ENCODE data around the gene MAP2K5.

Gene MAP2K5

DNA sequence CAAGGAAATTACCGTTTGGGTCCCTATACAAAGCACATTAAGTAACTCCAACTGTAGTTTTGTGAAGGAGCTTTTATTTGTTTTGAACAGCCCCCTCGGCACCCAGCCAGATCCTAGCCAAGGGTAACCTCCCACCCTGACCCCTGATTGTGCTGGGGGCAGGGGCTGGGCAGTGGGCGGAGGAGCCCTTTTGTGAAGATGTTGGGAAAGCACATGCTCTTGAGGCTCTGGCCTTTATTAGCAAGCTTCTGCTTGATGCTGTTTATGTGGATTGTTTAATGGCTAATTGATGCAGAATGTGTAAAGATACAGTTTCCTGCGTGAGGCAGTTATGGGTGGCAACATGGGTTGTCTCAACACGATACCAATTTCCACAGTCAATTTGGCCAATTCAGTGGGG is 136.5 kb downstream of the MAP2K5 start:
- no peak for DNase-seq

DNA sequence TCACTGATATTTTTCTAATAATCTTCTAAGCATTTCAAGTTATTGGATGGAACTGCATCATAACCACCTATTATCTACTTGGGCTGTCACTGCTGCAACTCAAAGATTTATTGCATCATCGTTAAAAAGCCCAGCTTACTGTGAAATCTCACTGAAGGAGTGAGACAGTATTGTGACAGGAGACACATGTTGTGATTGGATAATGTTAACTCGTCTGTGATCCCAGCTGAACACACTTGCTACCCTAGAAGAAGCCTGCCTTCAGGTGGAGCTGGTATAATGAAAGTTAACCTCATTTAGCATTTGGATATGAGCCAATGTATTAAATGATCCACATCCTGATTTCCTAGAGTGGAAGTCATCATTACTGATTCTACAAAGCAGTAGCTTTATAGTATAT is 138.1 kb downstream of the MAP2K5 start:
- no peak for DNase-seq

DNA sequence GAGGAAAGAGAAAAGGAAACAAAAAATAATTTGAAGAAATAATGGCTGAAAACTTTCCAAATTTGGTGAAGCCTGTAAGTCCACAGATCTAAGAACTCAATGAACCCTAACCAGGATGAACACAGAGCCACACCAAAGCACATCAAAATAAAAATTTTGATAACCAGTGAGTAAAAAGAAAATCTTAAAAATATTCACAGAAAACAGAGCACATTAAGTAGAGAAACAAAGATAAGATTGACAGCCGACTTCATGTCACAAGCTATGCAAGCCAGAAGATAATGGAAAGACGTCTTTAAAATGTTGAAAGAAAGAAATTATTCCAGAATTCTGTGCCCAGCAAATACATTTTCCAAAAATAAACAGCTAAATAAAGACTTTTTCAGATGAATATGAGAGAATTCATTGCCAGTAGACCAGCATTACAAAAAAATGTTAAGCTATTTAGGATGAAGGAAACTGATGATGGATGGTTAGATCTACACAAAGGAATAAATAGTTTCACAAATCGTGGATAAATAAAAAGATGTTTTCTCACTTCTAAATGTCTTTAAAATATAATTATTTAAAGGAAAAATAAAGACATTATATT is 142.6 kb downstream of the MAP2K5 start:
- DNase-seq = no peak

DNA sequence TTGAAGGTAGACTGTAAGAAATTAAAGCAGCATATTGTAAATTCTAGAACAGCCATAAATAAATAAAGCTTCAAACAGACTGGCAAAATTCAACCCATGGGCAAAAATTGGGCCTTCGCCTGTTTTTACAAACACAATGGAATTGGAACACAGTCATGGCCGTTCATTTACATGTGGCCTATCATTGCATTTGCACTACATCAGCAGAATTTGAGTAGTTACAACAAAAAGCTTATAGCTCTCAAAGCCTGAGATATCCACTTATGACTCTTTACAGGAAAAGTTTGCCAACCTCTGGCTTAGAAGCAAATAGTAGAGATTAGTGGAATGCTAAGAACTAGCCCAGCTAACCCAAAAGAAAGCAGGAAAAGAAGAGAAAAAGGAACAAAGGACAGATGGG is 143.2 kb downstream of the MAP2K5 start:
- no peak for DNase-seq

DNA sequence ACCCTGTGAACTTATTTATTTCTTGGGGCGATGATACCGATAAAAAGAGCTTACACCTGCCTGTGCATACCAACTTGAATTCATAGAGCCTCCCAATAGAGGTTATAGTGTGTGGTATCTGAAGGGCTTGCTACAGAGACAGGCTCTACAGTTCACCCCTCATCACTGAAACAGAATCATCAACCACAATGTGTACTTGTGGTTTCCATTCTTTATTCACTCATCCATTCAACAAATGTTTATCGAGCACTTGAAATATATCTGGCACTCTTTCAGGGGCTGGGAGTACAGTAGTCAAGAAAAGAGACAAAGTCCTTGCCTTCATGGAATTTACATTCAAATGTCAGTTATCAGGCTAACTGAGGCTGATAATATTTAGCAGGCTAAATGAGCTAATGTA is 148.4 kb downstream of the MAP2K5 start:
- no peak for DNase-seq

DNA sequence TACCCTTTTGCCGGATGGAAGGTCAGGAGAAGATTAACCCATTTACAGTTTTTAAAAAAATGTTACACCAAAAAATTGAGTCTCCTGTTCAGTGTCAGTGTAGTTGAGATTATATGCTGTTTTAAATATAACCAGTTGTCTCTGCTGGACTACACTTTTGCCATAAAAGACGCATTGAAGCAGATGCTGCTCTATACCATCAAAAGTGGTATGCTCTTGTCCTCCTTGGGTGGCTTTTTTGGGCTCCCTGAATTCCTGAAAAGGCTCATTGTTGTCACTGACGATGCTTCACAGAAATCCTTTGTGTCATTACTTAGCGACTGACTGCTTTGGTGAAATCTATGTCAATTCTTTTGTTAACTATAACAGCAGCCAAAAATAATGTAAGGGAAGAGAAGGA is 148.9 kb downstream of the MAP2K5 start:
- no peak for DNase-seq

DNA sequence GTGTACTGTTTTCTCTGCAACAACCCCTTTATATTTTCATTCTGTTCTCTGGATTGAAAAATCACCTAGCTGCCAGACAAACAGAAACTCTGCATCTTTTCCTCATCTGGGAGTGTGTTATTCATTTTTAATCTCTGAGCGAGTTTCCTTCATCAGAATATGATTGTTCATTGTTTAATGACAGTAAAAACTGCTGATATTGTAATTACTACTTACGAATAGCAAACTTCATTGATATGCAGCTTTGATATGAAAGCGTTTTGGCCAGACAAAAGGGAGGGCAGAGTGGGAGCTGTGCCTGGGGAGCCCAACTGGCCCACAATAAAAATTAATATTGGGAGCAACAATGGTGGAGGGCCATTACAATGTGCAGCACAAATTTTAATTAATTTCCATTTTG is 150.1 kb downstream of the MAP2K5 start:
- no peak for DNase-seq

DNA sequence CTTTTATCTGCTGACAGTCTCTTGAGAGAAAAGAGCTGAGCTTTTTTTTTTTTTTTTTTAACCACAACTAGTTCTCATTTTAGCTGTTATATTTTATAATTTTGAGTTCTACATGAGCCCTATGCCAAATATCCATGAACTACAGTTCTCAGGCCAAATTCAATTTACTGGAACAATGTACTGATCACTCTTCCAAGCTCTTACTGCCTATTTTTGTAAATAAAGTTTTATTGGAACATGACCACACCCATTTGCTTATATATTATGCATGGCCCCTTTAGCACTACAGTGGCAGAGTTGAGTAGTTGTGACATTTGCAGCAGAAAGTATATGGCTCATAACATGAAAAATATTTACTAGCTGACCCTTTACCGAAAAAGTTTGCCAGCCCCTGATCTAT is 153.6 kb downstream of the MAP2K5 start:
- DNase-seq = no peak

DNA sequence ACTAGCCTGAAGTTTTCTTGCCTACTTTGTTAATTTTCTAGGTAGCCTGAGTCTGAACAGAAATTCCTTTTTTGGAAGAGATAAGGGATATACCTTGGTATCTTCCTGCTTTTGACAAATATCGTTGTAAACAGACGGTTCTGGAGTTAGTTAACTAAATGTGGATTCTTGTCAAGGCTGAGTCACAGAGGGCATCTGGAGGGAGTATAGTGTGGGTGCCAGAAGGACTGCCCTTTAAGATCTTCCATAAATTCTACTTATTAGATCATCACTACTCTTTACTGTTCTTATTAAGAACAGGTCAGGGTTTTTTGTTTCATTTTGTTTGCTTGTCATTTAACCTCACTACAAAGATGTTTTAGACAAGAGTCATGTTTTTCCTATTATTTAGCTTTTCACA is 157.5 kb downstream of the MAP2K5 start:
- no peak for DNase-seq

DNA sequence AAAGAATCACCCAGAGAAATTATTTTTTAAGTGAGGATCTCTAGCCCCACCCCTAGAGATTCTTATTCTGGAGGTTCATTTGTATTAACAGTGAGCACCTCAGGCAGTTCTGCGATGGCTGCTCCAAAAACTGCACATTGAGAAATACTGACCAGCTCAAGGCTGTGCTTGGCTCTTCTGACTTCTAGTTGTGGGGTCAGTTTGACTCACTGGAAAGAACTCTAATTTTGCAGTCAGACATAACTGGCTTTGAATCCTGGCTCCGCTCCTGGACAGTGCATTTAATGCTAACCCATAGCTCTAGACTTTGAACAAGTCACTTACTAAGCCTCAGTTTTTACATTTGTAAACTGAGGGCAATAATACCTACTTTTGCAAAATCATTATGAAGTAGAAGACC is 159.2 kb downstream of the MAP2K5 start:
- DNase-seq = no peak

DNA sequence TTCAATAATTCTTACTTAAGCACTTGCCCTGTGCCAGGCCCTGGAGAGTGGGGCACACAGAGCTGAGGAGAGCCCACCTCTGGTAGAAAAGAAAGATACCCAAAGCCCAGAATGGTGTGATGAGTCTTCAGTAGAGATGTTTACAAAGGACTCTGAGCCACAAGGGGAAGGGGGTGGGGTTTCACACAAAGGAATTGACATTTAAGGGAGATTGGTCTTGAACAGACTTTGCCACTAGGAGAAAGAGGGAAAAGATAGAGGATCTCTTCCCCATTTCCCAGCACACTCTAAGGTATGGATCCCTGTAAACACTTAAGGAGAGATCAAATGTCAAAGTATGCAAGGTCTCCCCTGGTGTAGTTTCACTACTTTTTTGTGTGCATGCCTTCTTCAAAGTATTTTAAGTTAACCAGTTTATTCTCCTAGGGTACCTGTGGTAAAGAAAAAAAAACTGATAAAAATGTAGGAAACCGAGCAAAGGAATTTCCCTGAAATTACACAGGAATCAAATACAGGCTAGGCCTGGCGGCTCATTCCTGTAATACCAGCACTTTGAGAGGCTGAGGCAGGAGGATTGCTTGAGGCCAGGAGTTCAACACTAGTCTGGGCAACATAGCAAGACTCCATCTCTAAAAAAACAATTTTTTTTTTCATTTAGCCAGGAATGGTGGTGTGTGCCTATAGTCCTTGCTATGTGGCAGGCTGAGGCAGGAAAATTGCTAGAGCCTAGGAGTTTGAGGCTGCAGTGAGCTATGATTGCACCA is 165.2 kb downstream of the MAP2K5 start:
- DNase-seq = no peak

DNA sequence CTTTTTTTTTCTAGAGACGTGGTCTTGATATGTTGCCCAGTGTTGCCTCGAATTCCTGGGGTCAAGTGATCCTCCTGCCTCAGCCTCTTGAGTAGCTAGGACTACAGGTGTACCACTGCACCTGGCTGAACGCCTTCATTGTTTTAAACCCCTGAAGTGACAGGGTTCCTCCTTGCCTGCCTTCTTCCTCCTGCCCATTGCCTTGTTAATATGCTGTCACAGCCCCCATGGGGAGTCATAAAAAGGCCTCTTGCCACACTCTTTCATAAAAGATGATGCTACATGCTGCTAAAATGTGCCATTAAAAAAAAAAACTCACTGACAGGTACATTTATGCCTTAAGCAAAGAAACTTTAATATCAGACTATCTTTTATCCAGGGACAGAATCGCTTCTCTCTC is 166.0 kb downstream of the MAP2K5 start:
- no peak for DNase-seq

DNA sequence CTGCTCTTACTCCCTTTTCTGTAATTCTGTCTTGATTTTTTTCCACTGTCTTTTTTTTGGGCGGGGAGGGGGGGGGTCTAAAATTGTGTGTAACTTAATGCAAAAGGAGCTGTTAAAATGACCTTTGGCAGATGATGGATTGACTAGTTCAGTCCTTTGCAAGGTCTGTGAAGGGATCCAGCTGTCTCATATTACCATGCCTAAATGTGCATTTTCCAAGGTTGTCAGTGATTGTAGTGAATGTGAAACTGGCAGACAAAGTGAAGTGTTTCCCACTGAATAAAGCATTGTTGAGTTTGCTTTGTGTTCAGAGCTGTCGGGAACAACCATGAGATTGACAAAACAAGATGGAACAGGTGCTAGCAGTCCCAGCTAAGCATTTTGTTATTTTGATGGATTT is 172.7 kb downstream of the MAP2K5 start:
- DNase-seq = no peak

DNA sequence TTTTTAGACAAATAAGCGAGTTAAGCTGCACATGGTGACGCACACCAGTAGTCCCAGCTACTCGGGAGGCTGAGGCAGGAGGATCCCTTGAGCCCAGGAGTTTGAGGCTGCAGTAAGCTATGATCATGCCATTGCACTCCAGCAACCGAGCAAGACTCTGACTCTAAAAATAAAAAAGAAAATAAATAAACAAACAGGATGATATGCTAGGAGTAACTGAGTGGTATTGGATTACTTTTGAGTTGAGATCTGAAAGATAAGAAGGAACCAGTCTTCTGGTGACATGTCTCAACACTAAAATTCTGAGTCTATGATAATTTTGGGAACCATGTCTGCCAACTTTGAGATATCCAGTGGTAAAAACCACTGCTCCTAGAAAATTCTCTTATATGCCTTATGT is 173.7 kb downstream of the MAP2K5 start:
- DNase-seq = no peak

DNA sequence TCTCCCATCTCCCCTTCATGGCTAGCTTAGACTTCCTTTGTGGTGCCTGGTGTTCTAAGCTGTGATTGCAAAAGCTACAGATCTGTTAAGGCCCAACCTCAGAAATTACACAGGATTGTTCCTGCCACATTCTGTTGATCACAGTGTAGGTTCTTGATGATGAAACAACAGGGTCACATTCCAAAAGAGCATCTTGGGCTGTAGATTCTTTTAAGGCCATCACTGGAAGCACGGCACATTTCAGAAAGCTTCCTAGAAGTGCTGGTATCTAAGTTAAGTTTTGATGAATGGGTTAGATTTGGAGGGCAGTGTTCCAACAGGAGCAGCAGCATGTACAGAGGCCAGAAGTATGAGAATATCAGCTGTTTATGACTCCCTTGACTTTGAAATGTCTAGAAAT is 175.3 kb downstream of the MAP2K5 start:
- no peak for DNase-seq

DNA sequence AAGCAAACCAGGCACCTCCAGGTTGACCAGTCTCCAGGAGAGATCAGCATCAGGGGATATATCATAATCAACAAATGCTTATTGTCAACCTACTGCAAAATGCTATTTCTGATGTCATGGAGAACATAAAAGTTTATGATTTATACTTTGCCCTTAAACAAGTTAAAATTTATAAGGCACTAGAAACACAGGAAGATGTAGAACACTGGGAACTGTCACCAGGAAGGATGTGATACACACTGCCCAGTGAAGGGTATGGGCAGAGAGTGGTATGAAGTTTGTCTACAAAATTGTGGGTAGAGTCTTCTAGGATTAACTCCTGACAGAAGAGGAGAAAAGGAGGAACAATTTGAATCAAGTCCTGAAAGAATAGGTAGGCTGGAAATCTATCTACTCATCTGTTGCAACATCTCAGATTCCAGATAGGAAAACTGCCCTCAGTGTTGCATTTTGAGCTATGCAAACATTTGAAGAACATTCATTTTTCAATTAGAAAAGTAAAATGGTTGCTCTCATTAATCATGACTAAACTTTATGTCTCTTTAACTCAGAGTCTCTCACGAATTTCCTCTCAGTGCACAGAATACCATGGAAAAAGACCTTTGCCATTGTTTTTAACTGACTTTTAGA is 176.9 kb downstream of the MAP2K5 start:
- no peak for DNase-seq

DNA sequence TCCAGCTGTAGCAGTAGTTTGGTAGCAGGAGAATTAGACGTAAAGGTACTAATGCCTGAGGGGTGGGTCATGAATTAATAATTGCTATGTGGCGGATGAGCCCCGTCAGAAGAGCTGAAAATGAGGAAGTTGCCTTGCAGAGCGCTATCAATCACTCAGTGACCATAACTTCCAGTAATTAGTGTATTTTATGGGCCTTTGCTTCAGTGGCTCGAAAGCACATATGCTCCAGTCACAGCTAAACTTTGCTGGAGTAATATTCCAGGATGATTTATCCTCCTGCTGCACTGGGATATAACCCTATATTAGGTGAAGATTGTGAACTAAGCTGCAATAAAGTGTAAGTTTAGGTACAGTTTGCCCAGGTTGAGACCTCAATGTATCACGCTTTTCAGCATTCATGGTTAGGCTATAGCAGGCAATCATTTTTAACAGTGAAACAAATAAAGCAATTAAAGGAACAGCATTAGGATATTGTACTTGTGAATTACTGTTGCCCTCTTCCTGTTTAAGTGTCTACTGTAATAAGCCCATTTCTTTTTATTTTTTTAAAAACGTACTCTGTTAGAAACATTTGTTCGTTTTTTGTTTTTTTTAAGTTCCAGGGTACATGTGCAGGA is 178.2 kb downstream of the MAP2K5 start:
- no peak for DNase-seq

DNA sequence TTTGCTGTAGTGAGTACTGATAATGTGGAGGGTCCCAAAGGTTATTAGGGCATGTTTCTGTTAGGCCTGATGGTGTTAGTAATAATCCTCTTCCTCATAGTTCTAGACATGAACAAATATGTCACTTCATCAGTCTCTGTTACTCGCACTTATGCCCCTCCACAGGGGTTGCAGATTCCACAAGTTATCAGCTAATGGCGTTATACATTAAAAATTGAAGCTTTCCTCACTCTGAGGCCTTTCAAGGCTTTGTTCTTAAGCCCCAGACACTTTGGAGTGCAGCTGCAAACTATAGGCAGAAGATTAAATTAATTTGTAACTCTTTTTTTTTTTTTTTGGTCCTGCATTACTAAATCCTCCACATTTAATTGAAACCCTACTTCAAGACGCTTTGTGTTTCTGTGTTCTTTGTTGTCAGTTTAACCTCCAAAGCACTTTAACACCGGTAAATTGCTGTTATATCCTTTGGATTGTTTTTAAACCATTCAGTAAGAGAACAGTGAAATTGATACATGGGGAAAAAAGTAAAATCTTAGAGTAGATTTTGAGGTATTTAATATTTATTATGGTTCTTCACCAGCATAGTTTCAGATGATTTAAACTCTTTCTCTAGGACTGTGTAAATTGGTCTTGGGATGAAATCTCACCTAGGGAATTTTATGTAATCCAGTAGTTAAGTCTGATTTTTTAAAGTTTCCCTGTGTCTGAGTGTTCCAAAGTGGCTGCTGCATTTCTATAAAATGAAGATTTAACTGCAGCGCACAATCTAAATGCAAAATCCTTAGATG is 179.7 kb downstream of the MAP2K5 start:
- DNase-seq = no peak

DNA sequence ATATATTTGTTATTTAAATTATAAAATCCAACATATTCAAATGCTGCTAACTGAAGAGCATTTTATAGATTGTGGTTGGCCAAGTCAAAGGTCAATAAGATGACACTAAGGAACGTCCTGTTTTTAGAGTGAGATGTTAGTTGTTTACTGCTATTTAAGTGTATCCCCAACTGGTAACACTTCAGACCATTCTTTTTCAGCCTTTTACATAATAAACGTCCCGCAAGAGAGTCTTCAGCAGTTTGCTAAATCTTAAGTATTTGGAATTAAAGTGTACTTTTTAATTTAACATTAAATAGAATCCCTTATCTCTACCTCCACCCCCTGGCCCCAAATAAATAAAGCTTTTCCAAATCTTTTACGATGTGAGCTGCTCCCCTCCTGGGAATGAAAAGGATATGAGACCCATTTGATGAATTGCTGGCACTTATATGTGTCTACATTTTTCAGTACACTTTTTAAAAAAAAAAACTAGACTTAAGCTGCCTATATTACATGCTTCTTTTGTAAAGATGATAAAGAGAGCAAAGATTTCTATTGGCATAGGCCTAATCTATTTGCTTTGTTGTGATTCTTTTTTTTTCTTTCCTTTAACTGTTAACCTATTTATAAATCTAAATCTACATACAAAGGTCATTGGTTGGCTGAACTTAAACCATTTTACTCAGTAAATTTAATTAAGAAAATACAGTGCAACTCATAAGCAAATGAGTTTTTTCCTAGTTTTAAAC is 181.0 kb downstream of the MAP2K5 start:
- DNase-seq = no peak

DNA sequence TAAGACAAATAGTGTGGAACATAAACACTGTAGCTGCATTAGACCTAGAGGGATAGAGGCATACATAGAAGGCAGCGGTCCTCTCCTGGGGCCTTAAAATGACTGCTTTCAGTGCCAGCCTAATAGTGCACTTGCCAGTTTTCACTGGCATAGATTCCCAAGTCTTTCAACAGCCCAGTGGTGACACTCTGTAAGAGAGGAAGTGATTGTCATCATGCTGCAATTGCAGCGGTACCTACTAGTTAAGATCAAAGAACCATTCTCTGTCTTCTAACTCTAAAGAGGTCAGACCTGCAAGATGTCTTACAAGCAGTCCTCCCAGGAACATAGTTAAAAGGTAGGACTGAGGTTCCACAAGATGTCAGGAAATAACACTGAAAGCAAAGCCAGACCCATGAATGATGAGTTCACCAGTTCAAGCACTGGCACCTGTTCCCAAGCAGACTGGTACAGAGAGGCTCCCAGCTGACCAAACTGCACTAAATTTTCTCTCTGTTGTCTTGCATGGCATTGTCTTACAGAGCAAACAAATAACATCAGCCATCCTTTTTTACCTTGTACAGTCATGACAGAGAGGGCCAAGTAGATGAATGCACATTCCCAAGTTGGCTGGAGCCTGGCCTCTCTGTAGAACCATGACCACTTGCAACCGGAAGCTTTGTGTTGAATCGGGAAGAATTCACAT is 182.3 kb downstream of the MAP2K5 start:
- DNase-seq = no peak

DNA sequence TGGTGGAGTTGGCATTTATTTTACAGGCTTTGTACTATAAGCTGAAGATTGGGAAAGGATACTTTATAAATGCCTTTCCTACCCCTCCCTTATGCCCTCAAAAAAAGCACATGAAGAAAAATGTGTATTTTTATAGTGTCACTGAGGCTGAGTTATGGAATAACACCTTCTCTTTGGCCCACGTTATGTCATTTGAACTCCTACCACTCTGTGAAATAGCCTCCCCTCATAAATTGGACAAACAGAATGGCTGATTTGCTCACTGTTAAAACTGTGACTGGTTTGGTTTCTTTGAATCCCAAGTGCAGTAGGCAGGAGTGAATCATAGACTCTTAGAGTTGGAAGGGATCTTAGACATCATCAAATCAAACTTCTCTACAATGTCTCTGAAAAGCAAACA is 187.6 kb downstream of the MAP2K5 start:
- no peak for DNase-seq

Data from activated CD4-positive, alpha-beta T cell treated with anti-CD3 and anti-CD28 coated beads, Interleukin-10, Interleukin-2, amounts not matched to agents 100 ng/mL and 50 ng/mL, durations not matched to agents 16 hours and 8 hours (primary cell).